Measurements from ENCODE around the gene TAS2R38. TPM values are rescaled to one million over a fixed set of nuclear protein-coding genes. Genes with fewer than 3 reads are reported as not detected.

The TAS2R38 gene
- polyA plus RNA-seq, 4 donors = 0.21 TPM; not detected in 3

GRCh38 chr7:142001163-142001874, 27.7 kb upstream of the TAS2R38 start:
- H3K36me3 ChIP-seq (ENCODE audit: control insufficient read depth in 3 of 3, insufficient read depth in 2 of 3, low read depth in 1 of 3, low read length in 3 of 3) = no peaks in the 10 kb centered on the region
- no peaks in the 10 kb centered on the region for H3K9me3 ChIP-seq (ENCODE audit: control insufficient read depth in 2 of 2, insufficient read depth in 1 of 2, low read depth in 1 of 2, low read length in 1 of 2)
- no peaks in the 10 kb centered on the region for H3K27me3 ChIP-seq (ENCODE audit: control insufficient read depth in 3 of 3, insufficient read depth in 3 of 3, low read length in 3 of 3)
- H3K4me3 ChIP-seq (ENCODE audit: low read depth in 1 of 3, low read length in 3 of 3) = no peak overlapping the region
- FAIRE-seq (no peak), DNase-seq (peak; percentile 87 to 98)
- H3K27ac ChIP-seq (ENCODE audit: low read depth in 1 of 3, low read length in 2 of 3) = peak overlapping the region; percentile 31 to 84 (median 73)
- WGBS, 3 donors = 23 to 59% (median 40%) methylated on average over 4 of the region's 4 CpGs
- H3K4me1 ChIP-seq (ENCODE audit: control insufficient read depth in 3 of 3, insufficient read depth in 2 of 3, low read depth in 1 of 3, low read length in 2 of 3) = peaks cover 0 to 5% (median under 1%) of the 10 kb centered on the region in 3 donors

DNA sequence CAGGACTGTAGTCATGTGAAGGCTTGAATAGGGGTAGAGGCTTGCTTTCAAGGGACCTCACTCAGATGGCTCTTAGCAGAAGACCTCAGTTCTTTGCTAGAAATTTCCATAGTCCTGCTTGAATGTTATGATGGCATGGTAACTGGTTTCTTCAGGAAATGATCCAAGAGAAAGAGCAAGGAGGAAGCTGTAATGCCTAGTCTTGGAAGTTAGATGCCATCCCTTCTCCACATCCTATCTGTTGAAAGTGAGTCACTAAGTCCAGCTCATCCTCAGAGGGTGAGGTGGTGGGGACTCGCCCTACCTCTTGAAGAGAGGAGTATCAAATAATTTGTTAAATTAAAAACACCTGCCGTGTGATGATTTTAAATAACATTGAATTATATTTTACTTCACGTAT, 26.7 kb upstream of the TAS2R38 start:
- FAIRE-seq (no peak), DNase-seq (no peak)
- Histone ChIP-seq H3K36me3 (ENCODE audit: control insufficient read depth in 3 of 3, insufficient read depth in 2 of 3, low read depth in 1 of 3, low read length in 3 of 3) (no peaks in the 10 kb centered on the region), H3K4me3 (ENCODE audit: low read depth in 1 of 3, low read length in 3 of 3) (no peak overlapping the region), H3K27ac (ENCODE audit: low read depth in 1 of 3, low read length in 2 of 3) (peak overlapping the region in 1 of 3 donors; percentile 58), H3K27me3 (ENCODE audit: control insufficient read depth in 3 of 3, insufficient read depth in 3 of 3, low read length in 3 of 3) (no peaks in the 10 kb centered on the region), H3K9me3 (ENCODE audit: control insufficient read depth in 2 of 2, insufficient read depth in 1 of 2, low read depth in 1 of 2, low read length in 1 of 2) (no peaks in the 10 kb centered on the region), H3K4me1 (ENCODE audit: control insufficient read depth in 3 of 3, insufficient read depth in 2 of 3, low read depth in 1 of 3, low read length in 2 of 3) (peaks cover 0 to 5% (median 0%) of the 10 kb centered on the region in 3 donors)
- WGBS, 3 donors = 82 to 93% (median 93%) methylated on average over 3 of the region's 3 CpGs

- H3K36me3 ChIP-seq (ENCODE audit: control insufficient read depth in 3 of 3, insufficient read depth in 2 of 3, low read depth in 1 of 3, low read length in 3 of 3) = no peaks in the 10 kb centered on the region
- H3K27ac ChIP-seq (ENCODE audit: low read depth in 1 of 3, low read length in 2 of 3) = peak overlapping the region in 1 of 3 donors; percentile 25
- peaks cover 0 to 5% (median 1%) of the 10 kb centered on the region in 3 donors for H3K4me1 ChIP-seq (ENCODE audit: control insufficient read depth in 3 of 3, insufficient read depth in 2 of 3, low read depth in 1 of 3, low read length in 2 of 3)
- H3K9me3 ChIP-seq (ENCODE audit: control insufficient read depth in 2 of 2, insufficient read depth in 1 of 2, low read depth in 1 of 2, low read length in 1 of 2) = no peaks in the 10 kb centered on the region
- no peaks in the 10 kb centered on the region for H3K27me3 ChIP-seq (ENCODE audit: control insufficient read depth in 3 of 3, insufficient read depth in 3 of 3, low read length in 3 of 3)
- DNase-seq = peak; percentile 77 to 87
- no peak overlapping the region for H3K4me3 ChIP-seq (ENCODE audit: low read depth in 1 of 3, low read length in 3 of 3)
- 22 to 41% (median 28%) methylated on average over 4 of the region's 4 CpGs for WGBS, 3 donors
- no peak for FAIRE-seq
Observed at GRCh38 chr7:141999058-141999623, 25.6 kb upstream of the TAS2R38 start.

DNA sequence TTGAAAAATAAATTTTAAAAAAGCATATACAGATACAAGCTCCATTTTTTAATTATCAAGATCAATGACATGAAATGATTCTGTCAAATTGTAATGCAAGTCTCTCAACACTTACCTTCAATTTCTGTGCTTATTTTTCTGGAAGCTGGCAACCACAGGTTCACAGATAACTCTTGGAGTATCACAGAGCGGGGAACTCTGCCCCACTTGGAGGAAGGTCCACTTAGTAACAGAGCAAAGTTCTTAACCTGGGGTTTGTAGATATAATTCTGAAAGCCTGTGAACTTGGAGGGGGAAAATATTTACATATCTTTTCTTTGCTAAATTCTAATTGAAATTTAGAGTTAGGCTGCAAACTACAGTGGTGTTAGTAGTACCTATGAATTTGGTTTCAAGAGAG, 19.8 kb upstream of the TAS2R38 start:
- Histone ChIP-seq H3K27me3 (ENCODE audit: control insufficient read depth in 3 of 3, insufficient read depth in 3 of 3, low read length in 3 of 3) (no peaks in the 10 kb centered on the region), H3K27ac (ENCODE audit: low read depth in 1 of 3, low read length in 2 of 3) (no peak overlapping the region), H3K4me1 (ENCODE audit: control insufficient read depth in 3 of 3, insufficient read depth in 2 of 3, low read depth in 1 of 3, low read length in 2 of 3) (peaks cover 0 to 3% (median 2%) of the 10 kb centered on the region in 3 donors), H3K9me3 (ENCODE audit: control insufficient read depth in 2 of 2, insufficient read depth in 1 of 2, low read depth in 1 of 2, low read length in 1 of 2) (no peaks in the 10 kb centered on the region), H3K36me3 (ENCODE audit: control insufficient read depth in 3 of 3, insufficient read depth in 2 of 3, low read depth in 1 of 3, low read length in 3 of 3) (no peaks in the 10 kb centered on the region), H3K4me3 (ENCODE audit: low read depth in 1 of 3, low read length in 3 of 3) (no peak overlapping the region)
- FAIRE-seq (no peak), DNase-seq (peak in 1 of 2 donors; percentile 55)
- WGBS, 3 donors = 48 to 71% (median 51%) methylated on average over 1 of the region's 1 CpG

GRCh38 chr7:141992688-141993087, 19.1 kb upstream of the TAS2R38 start:
- Histone ChIP-seq H3K9me3 (ENCODE audit: control insufficient read depth in 2 of 2, insufficient read depth in 1 of 2, low read depth in 1 of 2, low read length in 1 of 2) (no peaks in the 10 kb centered on the region), H3K36me3 (ENCODE audit: control insufficient read depth in 3 of 3, insufficient read depth in 2 of 3, low read depth in 1 of 3, low read length in 3 of 3) (no peaks in the 10 kb centered on the region), H3K4me3 (ENCODE audit: low read depth in 1 of 3, low read length in 3 of 3) (no peak overlapping the region), H3K4me1 (ENCODE audit: control insufficient read depth in 3 of 3, insufficient read depth in 2 of 3, low read depth in 1 of 3, low read length in 2 of 3) (peaks cover 0 to 3% (median 2%) of the 10 kb centered on the region in 3 donors), H3K27ac (ENCODE audit: low read depth in 1 of 3, low read length in 2 of 3) (no peak overlapping the region), H3K27me3 (ENCODE audit: control insufficient read depth in 3 of 3, insufficient read depth in 3 of 3, low read length in 3 of 3) (no peaks in the 10 kb centered on the region)
- FAIRE-seq (no peak), DNase-seq (no peak)
- WGBS, 3 donors = 38 to 72% (median 68%) methylated on average over 4 of the region's 4 CpGs

- Histone ChIP-seq H3K4me3 (ENCODE audit: low read depth in 1 of 3, low read length in 3 of 3) (no peak overlapping the region), H3K36me3 (ENCODE audit: control insufficient read depth in 3 of 3, insufficient read depth in 2 of 3, low read depth in 1 of 3, low read length in 3 of 3) (no peaks in the 10 kb centered on the region), H3K9me3 (ENCODE audit: control insufficient read depth in 2 of 2, insufficient read depth in 1 of 2, low read depth in 1 of 2, low read length in 1 of 2) (no peaks in the 10 kb centered on the region), H3K27me3 (ENCODE audit: control insufficient read depth in 3 of 3, insufficient read depth in 3 of 3, low read length in 3 of 3) (no peaks in the 10 kb centered on the region), H3K4me1 (ENCODE audit: control insufficient read depth in 3 of 3, insufficient read depth in 2 of 3, low read depth in 1 of 3, low read length in 2 of 3) (peaks cover 0 to 3% (median 2%) of the 10 kb centered on the region in 3 donors), H3K27ac (ENCODE audit: low read depth in 1 of 3, low read length in 2 of 3) (no peak overlapping the region)
- 78 to 89% (median 86%) methylated on average over 2 of the region's 2 CpGs for WGBS, 3 donors
- DNase-seq = no peak
- FAIRE-seq = no peak
Observed at GRCh38 chr7:141992156-141992555, 18.6 kb upstream of the TAS2R38 start.

DNA sequence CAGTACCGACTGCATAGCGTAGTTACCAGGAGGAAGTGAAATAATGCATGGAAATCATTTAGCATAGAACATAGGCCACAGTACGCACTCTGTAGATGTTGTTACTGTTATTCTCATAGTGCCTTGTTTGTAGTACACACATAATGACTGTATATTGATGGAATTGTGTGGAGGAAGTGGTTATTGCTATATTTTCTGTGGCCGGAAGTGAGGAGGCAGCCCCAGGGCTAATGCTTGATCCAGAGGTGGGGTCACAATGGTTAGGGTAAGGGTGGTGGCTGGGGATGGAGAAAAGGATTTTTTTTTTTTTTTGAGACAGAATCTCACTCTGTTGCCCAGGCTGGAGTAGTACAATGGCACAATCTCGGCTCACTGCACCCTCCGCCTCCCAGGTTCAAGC, 17.6 kb upstream of the TAS2R38 start:
- DNase-seq = no peak
- no peak overlapping the region for H3K4me3 ChIP-seq (ENCODE audit: low read depth in 1 of 3, low read length in 3 of 3)
- peaks cover 0 to 3% (median 0%) of the 10 kb centered on the region in 3 donors for H3K4me1 ChIP-seq (ENCODE audit: control insufficient read depth in 3 of 3, insufficient read depth in 2 of 3, low read depth in 1 of 3, low read length in 2 of 3)
- H3K36me3 ChIP-seq (ENCODE audit: control insufficient read depth in 3 of 3, insufficient read depth in 2 of 3, low read depth in 1 of 3, low read length in 3 of 3) = no peaks in the 10 kb centered on the region
- no peak for FAIRE-seq
- no peaks in the 10 kb centered on the region for H3K27me3 ChIP-seq (ENCODE audit: control insufficient read depth in 3 of 3, insufficient read depth in 3 of 3, low read length in 3 of 3)
- WGBS, 3 donors = 89 to 92% (median 89%) methylated on average over 5 to 6 of the region's 6 CpGs
- no peaks in the 10 kb centered on the region for H3K9me3 ChIP-seq (ENCODE audit: control insufficient read depth in 2 of 2, insufficient read depth in 1 of 2, low read depth in 1 of 2, low read length in 1 of 2)
- no peak overlapping the region for H3K27ac ChIP-seq (ENCODE audit: low read depth in 1 of 3, low read length in 2 of 3)

GRCh38 chr7:141990011-141990725, 16.6 kb upstream of the TAS2R38 start:
- Histone ChIP-seq H3K36me3 (ENCODE audit: control insufficient read depth in 3 of 3, insufficient read depth in 2 of 3, low read depth in 1 of 3, low read length in 3 of 3) (no peaks in the 10 kb centered on the region), H3K4me3 (ENCODE audit: low read depth in 1 of 3, low read length in 3 of 3) (no peak overlapping the region)
- 66 to 75% (median 70%) methylated on average over 2 of the region's 2 CpGs for WGBS, 3 donors

More at GRCh38 chr7:141990011-141990725, 16.6 kb upstream of the TAS2R38 start:
- no peak for DNase-seq
- no peak for FAIRE-seq
- Histone ChIP-seq H3K27me3 (ENCODE audit: control insufficient read depth in 3 of 3, insufficient read depth in 3 of 3, low read length in 3 of 3) (no peaks in the 10 kb centered on the region), H3K9me3 (ENCODE audit: control insufficient read depth in 2 of 2, insufficient read depth in 1 of 2, low read depth in 1 of 2, low read length in 1 of 2) (no peaks in the 10 kb centered on the region), H3K4me1 (ENCODE audit: control insufficient read depth in 3 of 3, insufficient read depth in 2 of 3, low read depth in 1 of 3, low read length in 2 of 3) (peaks cover 0 to 3% (median 0%) of the 10 kb centered on the region in 3 donors), H3K27ac (ENCODE audit: low read depth in 1 of 3, low read length in 2 of 3) (no peak overlapping the region)

All from small intestine (tissue), 7 donors.